GM18511 (cell line): Measurements from ENCODE around the gene ANKRD39.

Experiments
- ATAC-seq: cut with Tn5 transposase; IDR thresholded peaks from one replicate; pipeline ENCODE4 v1.9.1; 2021; ENCODE audit warnings: mild to moderate bottlenecking, moderate library complexity; ENCODE audit not compliant: unreplicated experiment

ANKRD39 gene

GRCh38 chr2:96832408-96832753 is 25.4 kb downstream of the ANKRD39 start:
- ATAC-seq = no peak

DNA sequence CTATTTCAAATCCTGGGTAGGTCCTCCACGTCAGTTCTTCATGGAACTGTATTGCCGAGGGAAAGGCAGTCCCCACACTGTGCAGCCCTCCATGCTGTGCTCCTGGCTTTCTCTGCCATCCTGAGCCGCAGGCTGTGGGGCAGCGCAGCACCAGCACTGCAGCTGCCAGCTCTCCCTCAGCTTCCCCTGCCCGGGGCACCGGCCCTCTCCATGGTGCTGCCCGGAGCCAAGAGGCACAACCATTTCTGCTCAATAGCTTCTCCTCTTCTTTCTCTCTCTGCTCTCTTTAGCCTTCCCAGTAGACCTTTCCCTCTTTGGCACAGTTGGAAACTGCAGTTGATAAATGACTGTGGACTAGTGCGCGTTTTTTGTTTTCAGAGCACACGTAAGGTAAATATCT is 26.1 kb downstream of the ANKRD39 start:
- no peak for ATAC-seq

DNA sequence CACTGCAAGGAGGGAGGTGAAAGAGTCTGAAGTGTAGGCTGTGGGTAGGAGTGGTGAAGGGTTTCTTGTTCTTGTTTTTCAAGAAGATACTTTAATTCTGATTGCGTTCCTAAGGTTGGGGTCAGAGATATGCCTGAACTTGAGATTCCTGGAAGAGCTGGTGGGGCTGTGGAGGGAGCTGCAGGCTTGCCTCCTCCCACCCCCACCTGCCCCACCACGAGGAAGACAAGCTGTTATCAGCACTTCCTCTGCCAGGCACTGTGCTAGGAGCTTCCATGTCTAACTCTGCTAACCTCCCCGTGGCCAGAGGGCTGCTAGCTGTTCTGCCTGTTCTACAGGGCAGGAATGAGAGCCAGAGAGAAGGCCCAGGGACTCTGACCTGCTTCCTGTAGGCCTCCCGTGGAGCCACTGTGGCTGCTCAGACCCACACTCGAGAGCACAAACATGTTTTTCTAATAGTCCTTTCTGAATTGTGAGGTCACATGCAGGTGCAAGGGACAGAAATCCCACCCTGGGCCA is 27.7 kb downstream of the ANKRD39 start:
- no peak for ATAC-seq

GRCh38 chr2:96828874-96829273 is 28.9 kb downstream of the ANKRD39 start:
- ATAC-seq = no peak

GRCh38 chr2:96828436-96828835 is 29.4 kb downstream of the ANKRD39 start:
- ATAC-seq = no peak

DNA sequence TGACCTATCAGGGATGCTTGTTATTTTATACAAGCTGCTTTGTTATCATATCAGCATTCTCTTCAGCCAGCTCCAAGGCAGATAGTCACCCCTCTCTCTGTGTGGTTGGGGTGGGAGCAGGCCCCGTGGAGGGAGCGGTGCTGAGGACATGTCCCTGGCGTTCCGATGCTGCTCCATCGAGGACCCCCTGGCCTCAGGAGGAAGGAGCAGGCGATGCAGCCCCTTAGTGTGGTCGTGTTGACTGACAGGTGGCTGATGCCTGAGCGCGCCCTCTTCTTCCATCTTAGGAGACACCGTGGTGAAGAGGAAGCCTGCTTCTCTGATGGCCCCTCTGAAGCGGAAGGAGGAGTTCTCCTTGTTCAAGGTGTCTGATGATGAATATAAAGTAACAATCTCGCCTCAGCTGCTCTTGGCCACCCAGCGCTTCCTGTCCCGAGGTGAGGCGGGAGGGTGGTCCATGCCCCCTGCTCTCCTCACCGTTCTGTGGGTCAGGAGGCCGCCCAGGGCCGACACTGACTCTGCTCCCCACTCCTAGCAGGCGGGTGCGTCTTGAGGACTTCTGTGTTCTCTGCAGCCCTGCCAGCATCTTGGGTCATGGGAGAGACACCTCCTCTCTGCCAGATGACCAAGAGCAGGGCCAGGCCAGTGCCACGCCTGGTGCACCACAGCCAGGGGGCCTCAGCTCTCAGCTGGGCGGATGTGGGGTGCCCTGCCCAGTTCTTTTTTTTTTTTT is 31.1 kb downstream of the ANKRD39 start:
- no peak for ATAC-seq

DNA sequence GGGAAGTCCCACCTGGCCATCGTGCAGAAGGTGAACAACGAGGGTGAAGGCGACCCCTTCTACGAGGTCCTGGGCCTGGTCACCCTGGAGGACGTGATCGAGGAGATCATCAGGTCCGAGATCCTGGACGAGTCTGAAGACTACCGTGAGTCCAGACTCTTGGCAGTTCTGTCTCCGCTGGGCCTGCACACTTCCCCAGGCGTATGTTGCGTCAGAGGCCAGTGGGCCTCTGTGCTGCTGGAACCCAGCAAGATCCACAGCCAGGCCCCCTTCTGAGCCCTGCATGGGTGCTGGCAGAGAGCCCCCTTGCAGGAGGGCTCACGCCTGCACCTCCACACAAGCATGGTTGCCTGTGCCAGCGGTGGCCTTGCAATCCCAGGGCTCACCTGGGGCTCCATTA is 32.8 kb downstream of the ANKRD39 start:
- ATAC-seq = no peak

DNA sequence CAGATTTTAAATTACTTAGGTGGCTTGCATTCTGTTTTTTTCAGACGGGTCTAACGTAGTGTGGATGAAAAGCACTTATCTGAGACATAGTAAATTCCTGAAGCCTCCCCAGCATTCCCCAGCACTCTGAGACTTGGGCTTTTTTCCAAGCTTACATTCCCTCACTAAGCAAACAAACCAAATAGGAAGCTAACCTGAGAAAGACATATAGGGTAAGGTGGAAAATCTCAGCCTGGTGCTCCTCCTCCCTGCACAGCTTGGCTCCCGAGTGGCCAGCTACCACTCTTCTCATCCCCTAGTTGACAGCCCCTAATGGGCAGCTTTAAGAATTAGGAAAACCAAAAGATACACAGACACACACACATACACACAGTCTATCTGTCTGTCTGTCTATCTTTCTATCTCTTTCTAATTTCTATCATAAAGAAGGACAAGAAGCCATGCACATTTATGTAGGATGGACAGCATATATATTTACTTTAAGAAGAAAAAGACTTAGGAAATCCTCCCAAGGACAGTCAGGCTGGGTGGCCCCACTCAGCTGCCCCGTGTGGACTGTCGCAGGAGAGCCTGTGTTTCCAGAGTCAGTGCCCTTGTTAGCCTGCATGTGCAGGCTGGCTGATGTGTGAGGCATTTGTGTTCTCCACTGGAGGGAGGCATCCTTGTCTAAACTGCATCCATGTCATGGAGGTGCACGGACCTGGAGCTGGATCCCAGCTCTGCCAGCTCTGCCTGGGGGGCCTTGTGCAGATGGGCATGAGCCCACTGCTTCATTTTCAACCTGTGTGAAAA is 33.5 kb downstream of the ANKRD39 start:
- ATAC-seq = no peak

GRCh38 chr2:96823198-96823597 is 34.6 kb downstream of the ANKRD39 start:
- no peak for ATAC-seq

DNA sequence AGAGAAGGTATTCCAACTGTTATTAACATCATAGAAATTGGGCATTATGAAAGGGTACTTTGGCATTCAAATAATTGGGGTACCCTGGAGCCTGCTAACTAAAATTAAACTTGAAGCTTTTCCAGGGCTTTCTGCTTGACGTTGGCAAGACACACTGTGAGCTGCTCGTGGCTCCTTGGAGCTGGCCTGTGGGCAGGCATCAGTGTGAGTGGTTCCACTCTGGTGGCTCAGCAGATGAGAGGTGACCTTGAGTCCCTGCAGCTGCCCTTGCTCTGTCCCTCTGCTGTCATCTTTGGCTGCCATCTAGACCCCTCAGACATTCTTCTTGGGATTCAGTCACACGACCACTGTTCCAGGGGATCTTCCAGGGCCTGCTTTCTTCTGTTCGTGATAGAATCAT is 35.0 kb downstream of the ANKRD39 start:
- no peak for ATAC-seq

DNA sequence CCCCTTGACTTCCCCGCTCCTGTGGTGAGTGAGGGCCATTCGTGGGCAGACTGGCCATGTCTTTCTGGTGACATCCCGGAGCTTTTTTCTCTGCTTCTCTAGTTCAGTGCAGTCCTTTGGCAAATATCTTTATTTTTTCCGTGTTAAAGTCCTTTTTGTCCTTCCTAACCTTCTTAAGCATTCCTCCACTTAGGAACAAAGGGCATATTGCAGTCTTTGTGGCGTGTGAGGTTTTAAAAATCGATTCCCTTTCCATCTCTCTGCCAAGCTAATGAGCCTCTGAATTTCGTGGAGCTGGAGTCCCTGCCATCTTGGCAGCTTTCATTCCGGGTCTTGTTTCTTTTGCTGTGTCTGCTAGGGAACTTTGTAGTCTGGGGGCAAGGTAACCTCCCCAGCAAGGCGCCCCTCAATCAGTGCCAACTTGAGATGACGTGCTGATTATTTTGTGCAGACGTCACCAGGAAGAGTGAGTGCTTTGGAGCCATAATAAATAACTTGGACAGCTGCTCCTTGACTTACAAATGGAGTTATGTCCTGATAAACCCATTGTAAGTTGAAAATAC is 36.6 kb downstream of the ANKRD39 start:
- ATAC-seq = no peak

- no peak for ATAC-seq
Observed at GRCh38 chr2:96819876-96820511, 37.8 kb downstream of the ANKRD39 start.

DNA sequence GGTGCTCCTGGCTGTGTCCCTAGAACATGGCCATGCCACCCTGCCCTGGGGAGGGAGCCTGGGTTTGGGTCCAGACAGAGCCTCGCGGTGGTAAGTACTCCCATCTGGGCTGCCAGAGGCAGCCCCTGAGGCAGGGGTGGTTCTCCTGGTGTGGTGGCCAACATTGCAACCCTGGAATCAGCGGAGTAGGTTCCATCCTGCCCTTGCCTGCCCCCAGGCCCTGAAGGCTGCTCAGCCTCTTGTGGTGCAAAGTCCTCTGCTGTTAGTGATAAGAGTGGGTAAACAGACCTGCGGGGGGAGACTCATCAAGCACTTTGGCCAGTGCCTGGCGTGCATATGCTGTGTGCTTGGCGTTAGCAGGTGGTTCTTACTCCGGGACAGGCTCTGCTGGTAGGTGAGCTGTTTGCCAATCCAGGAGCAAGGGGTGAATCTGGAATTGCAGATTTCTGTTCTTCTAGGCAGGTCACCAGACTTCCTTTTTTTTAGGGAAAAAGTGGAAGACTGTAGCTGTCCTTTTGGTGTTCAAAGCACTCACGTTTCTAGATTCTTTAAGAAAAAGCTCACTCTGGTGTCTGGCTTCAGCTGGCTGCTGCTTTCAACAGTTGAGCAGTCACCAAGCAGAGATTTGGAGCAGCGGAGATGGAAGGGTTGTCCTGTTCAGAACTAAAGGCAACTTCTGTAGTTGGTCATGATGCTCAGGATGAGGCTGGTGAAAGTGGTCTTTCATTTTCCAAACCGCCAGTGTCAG is 38.5 kb downstream of the ANKRD39 start:
- ATAC-seq = no peak

- no peak for ATAC-seq
Observed at GRCh38 chr2:96817882-96818281, 39.9 kb downstream of the ANKRD39 start.

- peak; percentile 1 for ATAC-seq
Observed at GRCh38 chr2:96816836-96817702, 40.7 kb downstream of the ANKRD39 start.

GRCh38 chr2:96816127-96816835 is 41.5 kb downstream of the ANKRD39 start, which contains the start of gene CNNM3:
Gene CNNM3 (plus strand): TSS chr2:96816268. CDS start chr2:96816278, 10 bp downstream.
- peak; percentile 93 for ATAC-seq

DNA sequence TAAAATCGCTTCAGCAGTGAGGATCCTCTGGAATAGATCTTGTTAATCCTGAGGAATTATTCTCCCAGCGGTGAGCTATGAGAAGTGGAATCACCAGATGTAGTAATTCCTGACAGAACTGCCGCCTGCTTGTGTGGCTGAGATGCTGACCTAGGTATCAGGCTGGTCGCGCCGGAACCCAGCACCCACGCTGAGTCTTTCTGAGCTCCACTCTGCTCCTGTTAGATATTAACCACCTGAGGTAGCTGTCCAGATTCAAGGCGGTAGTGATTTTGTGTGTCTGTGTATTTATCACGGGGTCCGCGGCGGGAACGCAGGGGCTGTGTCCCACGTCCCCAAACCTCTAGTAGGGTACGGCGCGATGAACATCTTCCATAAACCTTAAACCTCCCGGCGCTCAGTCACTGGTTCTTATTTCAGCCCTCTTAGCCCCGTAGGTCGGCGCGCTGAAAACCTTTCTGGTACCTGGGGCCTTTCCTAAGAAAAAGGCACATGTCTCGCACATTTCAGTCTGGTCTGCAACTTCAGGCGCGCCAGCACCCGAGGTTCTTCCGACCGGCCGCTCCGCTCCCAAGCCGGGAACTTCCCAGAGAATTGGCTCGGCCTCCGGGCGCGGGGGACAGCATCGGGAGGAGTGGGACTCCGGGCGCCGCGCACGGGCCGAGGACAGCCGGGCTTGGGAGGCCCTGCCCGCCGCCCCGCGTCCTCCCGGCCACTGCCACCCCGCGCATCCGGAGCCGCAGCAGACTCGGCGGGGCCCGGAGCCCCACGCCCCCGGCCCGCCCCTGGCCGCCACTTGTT is 42.3 kb downstream of the ANKRD39 start:
- peak; percentile 23 for ATAC-seq

- ATAC-seq = no peak
Observed at GRCh38 chr2:96813656-96814055, 44.2 kb downstream of the ANKRD39 start.
